Muscle layer of colon (tissue), 2 donors: ENCODE data around the gene CARD10.

Experiments used
- H3K27ac ChIP-seq: one replicate; pipeline ENCODE4 v1.7.0; 2013; ENCODE audit warnings: low read depth, mild to moderate bottlenecking, low read length, moderate library complexity
- H3K27me3 ChIP-seq, 2 donors: one replicate each; pipeline ENCODE4 v1.7.0; 2013; ENCODE audit warnings: low read length in 2 of 2, mild to moderate bottlenecking in 2 of 2; ENCODE audit not compliant: insufficient read depth in 2 of 2, control insufficient read depth in 1 of 2
- H3K36me3 ChIP-seq: one replicate; pipeline ENCODE4 v1.7.0; 2013; ENCODE audit warnings: mild to moderate bottlenecking, low read length; ENCODE audit not compliant: insufficient read depth
- H3K4me1 ChIP-seq: one replicate; pipeline ENCODE4 v1.7.0; 2013; ENCODE audit warnings: mild to moderate bottlenecking, low read length; ENCODE audit not compliant: insufficient read depth
- H3K4me3 ChIP-seq, 2 donors: one replicate each; pipeline ENCODE4 v1.7.0; 2013; ENCODE audit warnings: low read length in 2 of 2, low read depth in 1 of 2, mild to moderate bottlenecking in 1 of 2, moderate library complexity in 1 of 2
- H3K9ac ChIP-seq: one replicate; pipeline ENCODE4 v1.7.0; 2013; ENCODE audit warnings: low read length
- H3K9me3 ChIP-seq: one replicate; pipeline ENCODE4 v1.7.0; 2013; ENCODE audit warnings: mild to moderate bottlenecking, low read length
- donor health status: abdominal sarcoma.
- donor health status: Adenocarcinoma of cecum.

The CARD10 gene

DNA sequence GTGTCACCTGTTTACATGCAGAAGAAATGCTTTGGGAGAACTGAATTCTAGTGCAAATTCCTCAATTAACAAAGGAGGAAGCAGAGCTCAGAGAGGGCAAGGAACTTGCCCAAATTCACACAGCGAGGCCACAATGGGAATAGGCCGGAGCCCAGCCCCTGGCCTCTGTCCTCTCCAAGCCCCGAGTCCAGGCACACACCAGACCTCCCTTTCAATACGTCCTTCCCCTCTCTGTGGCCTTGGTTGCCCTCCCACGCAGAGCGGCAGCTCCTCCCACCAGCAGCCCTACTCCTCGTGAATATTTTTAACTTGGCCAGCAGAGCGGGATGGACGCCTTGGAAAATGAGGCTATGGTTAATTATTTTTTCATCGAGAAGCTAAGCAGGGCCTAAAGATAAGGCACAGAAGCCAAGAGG is 1.6 kb upstream of the CARD10 start:
- H3K4me1 ChIP-seq = no peaks in the 10 kb centered on the region
- peaks cover 0 to 35% of the 10 kb centered on the region in 2 donors for H3K27me3 ChIP-seq
- no peak overlapping the region for H3K27ac ChIP-seq
- H3K4me3 ChIP-seq = no peak overlapping the region
- H3K9ac ChIP-seq = no peak overlapping the region
- no peaks in the 10 kb centered on the region for H3K9me3 ChIP-seq
- no peaks in the 10 kb centered on the region for H3K36me3 ChIP-seq

DNA sequence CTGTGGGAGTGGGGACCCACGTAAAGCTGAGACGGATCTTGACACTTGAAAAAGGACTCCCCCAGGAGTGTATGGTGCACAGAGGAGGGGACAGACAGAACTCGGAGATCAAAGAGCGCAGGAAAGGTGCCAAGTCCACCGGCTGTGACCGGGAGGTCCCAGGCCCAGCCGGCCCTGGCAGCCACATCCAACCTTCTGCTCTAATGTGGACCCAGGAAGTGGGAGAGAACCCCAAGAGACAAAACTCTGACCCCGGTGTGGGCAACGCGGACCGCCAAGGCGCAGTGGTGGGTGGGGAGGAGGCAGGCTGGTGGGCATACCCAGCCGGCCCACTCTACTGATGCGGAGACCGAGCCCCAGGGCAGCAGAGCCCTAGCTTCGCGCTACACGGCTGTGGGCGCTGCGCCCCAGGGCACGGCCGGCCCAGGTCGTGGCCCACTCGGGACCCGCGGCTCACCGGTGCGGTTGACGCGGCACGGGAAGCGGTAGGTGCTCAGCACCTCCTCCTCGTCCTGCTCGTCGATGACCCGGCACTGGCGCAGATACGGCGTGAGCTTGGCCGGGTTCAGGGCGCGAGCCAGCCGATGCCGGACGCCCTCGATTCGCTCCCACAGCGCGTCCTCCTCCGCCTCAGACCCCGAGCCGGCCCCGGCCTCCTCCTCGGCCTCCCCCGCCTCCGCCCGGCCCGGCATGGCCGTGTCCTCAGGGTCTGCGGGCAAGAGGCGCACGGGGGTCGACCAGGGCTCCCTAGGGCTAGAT is 527 bp downstream of the CARD10 start:
- Histone ChIP-seq H3K36me3 (no peaks in the 10 kb centered on the region), H3K27me3 (peaks cover 0 to 35% of the 10 kb centered on the region in 2 donors), H3K27ac (no peak overlapping the region), H3K4me3 (peak overlapping the region in 1 of 2 donors; percentile 32), H3K9ac (no peak overlapping the region), H3K4me1 (no peaks in the 10 kb centered on the region), H3K9me3 (no peaks in the 10 kb centered on the region)

DNA sequence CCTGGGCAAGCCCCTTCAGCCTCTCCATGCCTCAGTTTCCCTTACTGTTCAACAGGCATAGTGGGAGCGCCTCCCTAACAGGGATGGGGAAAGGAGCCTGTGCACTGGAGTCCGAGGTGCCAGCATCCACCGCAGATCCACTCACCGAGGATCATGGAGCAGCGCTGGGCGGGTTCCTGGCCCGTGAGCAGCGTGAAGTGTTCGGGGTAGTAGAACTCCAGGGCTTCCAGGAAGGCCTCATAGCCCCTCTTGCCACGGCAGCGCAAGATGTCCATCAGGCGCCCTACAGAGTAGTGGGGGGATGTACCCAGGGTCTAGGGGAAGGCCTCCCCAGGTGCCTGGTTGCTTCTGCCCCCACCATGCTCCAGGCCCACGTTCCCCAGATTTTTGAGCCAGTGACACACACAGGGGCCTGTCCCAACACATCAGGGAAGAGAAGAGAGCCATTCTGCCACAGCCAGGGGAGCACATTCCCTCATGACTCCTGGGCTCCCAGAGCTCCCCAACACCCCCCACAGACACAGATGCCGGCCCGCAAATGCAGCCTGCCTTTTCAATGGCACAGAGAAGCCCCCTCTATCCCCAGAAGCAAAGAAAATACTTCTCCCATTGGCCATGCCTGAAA is 1.3 kb downstream of the CARD10 start:
- H3K27me3 ChIP-seq = peaks cover 0 to 35% of the 10 kb centered on the region in 2 donors
- no peak overlapping the region for H3K9ac ChIP-seq
- no peak overlapping the region for H3K4me3 ChIP-seq
- no peak overlapping the region for H3K27ac ChIP-seq
- H3K36me3 ChIP-seq = no peaks in the 10 kb centered on the region
- H3K9me3 ChIP-seq = no peaks in the 10 kb centered on the region
- H3K4me1 ChIP-seq = no peaks in the 10 kb centered on the region

DNA sequence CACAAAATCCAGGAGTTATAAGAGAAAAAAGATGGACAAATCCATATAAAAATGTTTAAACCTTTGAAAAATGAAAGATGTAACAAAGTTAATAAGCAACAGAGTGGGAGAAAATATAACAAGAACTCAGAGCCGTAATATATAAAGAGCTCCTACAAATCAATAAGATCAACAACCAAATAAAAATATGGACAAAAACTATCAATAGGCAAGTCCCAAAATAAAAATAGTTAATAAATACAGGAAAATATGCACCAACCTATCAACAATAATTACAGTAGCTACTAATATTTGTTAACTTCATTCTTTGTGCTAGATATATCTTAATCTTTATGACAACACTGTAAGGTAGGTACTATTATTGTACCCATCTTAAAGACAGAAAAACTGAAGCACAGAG is 2.8 kb downstream of the CARD10 start:
- no peak overlapping the region for H3K27ac ChIP-seq
- H3K9ac ChIP-seq = no peak overlapping the region
- no peaks in the 10 kb centered on the region for H3K9me3 ChIP-seq
- peaks cover 8% of the 10 kb centered on the region for H3K4me1 ChIP-seq
- H3K27me3 ChIP-seq = peaks cover 0 to 35% of the 10 kb centered on the region in 2 donors
- no peak overlapping the region for H3K4me3 ChIP-seq
- no peaks in the 10 kb centered on the region for H3K36me3 ChIP-seq

DNA sequence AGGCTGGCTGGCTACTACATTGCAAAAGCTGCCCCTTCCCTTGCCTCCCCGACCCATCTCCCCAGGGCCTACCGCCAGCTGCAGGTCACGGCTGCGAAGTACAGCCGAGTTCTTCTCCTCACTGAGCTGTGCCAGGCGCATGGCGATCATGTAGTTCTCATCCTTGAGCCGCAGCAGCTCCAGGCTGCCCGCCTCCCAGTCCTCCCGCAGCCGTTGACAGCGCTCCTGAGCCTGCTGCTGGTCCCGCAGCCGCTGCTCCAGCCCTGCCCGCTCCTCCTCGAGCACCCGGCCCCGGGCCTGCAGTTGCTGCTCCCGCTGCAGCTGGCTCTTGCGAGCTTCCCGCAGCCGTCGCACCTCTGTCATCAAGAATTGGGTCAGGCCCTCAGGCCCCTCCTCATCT is 3.3 kb downstream of the CARD10 start:
- no peaks in the 10 kb centered on the region for H3K36me3 ChIP-seq
- H3K27ac ChIP-seq = no peak overlapping the region
- H3K9me3 ChIP-seq = no peaks in the 10 kb centered on the region
- no peak overlapping the region for H3K4me3 ChIP-seq
- peaks cover 8% of the 10 kb centered on the region for H3K4me1 ChIP-seq
- H3K9ac ChIP-seq = no peak overlapping the region
- H3K27me3 ChIP-seq = peaks cover 0 to 30% of the 10 kb centered on the region in 2 donors

DNA sequence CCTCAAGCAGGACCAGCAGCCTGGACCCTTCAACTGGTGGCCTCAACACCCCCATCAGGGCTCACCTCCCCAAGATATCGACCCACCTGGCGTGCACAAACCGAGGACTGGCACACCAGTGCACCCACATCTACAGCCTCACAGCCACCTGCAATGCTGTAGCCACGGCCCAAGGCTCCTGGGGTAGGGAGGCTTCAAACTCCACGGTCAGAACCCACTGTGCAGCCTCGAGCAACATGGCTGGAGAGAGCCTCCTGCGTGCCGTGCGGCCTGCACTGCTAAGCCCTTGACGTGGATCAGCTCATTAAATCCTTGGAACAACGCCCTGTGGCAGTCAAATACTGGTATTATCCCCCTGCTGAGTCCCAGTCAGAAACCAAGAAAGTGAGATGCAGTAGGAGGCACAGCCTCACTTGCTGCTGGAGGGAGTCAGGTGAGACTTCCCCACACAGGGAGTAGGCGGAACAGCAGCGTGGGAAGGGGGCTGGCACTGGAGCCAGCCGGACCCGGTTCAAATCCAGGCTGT is 4.6 kb downstream of the CARD10 start:
- Histone ChIP-seq H3K4me1 (peaks cover 8% of the 10 kb centered on the region), H3K27me3 (peaks cover 0 to 17% of the 10 kb centered on the region in 2 donors), H3K4me3 (no peak overlapping the region), H3K9ac (no peak overlapping the region), H3K36me3 (no peaks in the 10 kb centered on the region), H3K9me3 (no peaks in the 10 kb centered on the region), H3K27ac (no peak overlapping the region)

DNA sequence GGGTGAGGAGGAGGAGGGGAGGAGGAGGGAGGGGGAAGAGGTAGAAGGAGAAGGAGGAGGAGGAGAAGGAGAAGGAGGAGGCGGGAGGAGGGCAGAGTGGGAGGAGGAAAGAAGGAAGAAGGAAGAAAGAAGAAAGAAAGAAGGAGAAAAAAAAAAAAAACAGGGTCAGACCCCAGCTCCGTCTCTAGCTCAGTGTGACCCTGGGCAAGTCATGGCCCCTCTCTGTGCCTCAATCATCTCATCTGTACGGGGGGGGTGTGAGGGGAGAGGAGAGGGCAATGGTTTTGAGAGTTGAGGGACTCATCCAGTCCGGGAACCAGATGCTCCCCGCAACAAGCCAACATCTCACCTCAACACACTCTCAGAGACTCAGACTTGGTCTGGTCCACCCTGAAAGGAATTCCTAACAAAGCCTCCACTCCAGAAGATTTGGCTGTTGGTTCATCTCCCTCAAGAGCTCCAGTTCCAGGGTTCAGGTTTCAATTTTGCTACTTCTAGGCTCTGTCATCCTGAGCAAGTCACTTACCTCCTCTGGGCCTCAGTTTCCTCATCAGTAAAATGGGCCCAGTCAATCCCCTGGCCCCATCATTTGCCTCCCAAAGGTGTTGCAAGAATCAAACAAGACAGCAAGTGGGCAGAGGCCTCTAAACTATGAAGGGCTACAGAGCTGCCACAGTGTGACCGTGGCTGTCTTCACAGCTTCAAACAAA is 7.7 kb downstream of the CARD10 start:
- no peaks in the 10 kb centered on the region for H3K27me3 ChIP-seq
- no peaks in the 10 kb centered on the region for H3K9me3 ChIP-seq
- no peak overlapping the region for H3K27ac ChIP-seq
- no peak overlapping the region for H3K4me3 ChIP-seq
- no peaks in the 10 kb centered on the region for H3K36me3 ChIP-seq
- no peak overlapping the region for H3K9ac ChIP-seq
- peaks cover 8% of the 10 kb centered on the region for H3K4me1 ChIP-seq

DNA sequence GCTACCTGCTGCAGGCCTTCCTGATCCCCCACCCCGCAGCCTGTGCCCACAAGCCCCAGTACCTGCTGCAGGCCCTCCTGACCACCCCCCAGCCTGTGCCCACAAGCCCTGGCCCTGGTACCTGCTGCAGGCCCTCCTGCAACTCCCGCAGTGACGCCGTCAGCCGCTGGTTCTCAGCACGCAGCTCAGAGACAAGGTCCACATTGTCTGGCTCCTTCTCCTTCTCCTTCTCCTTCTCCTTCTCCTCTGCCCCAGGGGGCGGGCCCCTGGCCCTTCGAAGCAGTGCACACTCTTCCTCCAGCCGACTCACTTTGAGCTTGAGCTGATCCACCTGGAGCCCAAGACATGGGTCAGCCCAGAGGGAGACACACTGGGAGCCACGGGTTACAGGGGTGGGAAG is 9.1 kb downstream of the CARD10 start:
- Histone ChIP-seq H3K36me3 (no peaks in the 10 kb centered on the region), H3K9ac (no peak overlapping the region), H3K4me3 (no peak overlapping the region), H3K27me3 (no peaks in the 10 kb centered on the region), H3K9me3 (no peaks in the 10 kb centered on the region), H3K4me1 (peaks cover 8% of the 10 kb centered on the region), H3K27ac (no peak overlapping the region)

DNA sequence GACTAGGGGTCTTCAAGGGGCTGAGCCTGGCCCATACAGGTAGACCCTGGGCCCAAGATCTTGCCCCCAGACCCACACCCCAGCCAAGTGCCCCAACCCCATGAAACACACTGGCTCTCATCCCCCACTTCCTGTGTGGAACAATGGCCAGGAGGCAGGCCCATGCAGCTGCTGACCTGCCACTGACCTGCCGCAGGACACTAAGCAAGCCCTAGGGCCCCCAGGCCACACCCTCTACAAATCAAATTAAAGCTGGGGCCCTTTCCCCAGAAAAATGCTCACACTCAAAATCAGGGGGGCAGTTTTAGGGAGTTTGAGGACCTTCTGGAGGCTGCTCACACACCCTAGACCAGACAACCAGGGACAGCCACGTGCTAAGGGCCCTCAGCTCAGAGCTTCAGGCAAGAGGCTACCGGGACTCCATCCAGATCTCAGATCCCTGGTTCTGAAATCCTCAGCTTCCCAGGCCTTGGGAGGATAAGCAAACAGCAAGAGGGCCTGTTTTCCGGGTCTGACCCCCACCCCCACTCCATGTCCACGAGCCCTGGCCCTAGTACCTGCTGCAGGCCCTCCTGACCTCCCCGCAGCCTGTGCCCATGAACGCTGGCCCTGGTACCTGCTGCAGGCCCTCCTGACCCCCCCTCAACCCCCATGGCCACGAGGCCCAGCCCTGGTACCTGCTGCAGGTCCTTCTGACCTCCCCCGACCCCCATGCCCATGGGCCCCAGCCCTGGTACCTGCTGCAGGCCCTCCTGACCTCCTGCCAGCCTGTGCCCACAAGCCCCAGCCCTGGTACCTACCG is 10.0 kb downstream of the CARD10 start:
- Histone ChIP-seq H3K9ac (no peak overlapping the region), H3K4me3 (no peak overlapping the region), H3K27me3 (no peaks in the 10 kb centered on the region), H3K9me3 (no peaks in the 10 kb centered on the region), H3K36me3 (no peaks in the 10 kb centered on the region), H3K4me1 (peaks cover 8% of the 10 kb centered on the region), H3K27ac (no peak overlapping the region)

DNA sequence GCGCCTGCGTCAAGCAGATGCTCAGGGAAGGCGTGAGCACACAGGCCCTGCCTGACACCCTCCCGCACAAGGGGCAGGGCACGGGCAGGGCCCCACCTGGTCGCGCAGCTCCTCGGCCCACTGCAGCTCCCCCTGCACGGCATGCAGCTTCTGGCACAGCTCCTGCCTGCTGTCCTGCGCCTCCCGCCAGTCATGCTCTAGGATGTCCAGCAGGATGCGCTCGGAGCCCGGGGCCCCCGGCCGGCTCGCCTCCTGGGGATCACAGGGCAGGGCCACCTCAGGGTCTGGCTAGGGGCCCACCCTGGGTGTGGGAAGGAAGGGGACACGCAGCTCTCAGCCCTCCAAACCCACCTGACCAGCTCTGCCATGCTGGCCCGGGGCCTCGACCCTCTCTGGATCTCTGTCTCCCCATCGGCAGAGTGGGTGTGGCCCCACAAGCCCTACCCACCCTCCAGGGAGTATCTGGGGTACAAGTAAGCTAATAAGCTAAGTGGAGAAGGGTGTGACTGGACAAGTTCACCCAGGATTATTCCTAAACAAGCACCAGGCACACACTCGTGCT is 10.7 kb downstream of the CARD10 start:
- Histone ChIP-seq H3K27me3 (no peaks in the 10 kb centered on the region), H3K4me1 (peaks cover 8% of the 10 kb centered on the region), H3K36me3 (no peaks in the 10 kb centered on the region), H3K9ac (no peak overlapping the region), H3K4me3 (no peak overlapping the region), H3K27ac (no peak overlapping the region), H3K9me3 (no peaks in the 10 kb centered on the region)
